Activated T-cell treated with anti-CD3 and anti-CD28 coated beads, Interleukin-2, amount 50 U/mL, for 24 hours (primary cell): ENCODE measurements around the gene CERT1.
"Not testable (repeated sequence)": the region's sequence is repeated elsewhere in the genome, so short reads cannot be mapped to it uniquely, and the experiment has no call there.

Experiments
- DNase-seq: peaks from one replicate; pipeline ENCODE4 v3.0.0-alpha.2; 2020
- H3K27ac Mint-ChIP-seq: 2 replicates; pipeline ENCODE4 v1.8.0; 2020; ENCODE audit warnings: mild to moderate bottlenecking, mixed read lengths
- H3K27me3 Mint-ChIP-seq: 2 replicates; pipeline ENCODE4 v1.8.0; 2020; ENCODE audit warnings: mixed read lengths
- H3K36me3 Mint-ChIP-seq: 2 replicates; pipeline ENCODE4 v1.8.0; 2020; ENCODE audit warnings: low read depth, mixed read lengths
- H3K4me1 Mint-ChIP-seq: 2 replicates; pipeline ENCODE4 v1.8.0; 2020; ENCODE audit warnings: low read depth, mixed read lengths
- H3K4me3 Mint-ChIP-seq: 2 replicates; pipeline ENCODE4 v1.8.0; 2020; ENCODE audit warnings: mild to moderate bottlenecking, moderate library complexity, mixed read lengths
- H3K9me3 Mint-ChIP-seq: 2 replicates; pipeline ENCODE4 v1.8.0; 2020; ENCODE audit warnings: mixed read lengths

CERT1 gene

DNA sequence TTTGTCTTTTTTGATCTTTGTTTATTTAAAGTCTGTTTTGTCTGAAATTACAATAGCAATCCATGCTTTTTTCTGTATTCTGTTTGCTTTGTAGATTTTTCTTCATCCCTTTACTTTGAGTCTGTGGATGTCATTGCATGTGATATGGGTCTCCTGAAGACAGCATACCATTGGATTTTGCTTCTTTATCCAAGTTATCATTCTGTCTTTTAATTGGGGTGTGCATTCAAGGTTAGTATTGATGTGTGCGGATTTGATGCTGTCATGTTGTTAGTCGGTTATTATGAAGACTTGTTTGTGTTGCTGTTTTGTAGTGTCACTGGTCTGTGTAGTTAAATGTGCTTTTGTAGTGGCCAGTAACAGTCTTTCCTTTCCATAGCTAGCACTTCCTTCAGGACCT lies 23.3 kb upstream of the CERT1 start:
- Mint-ChIP-seq H3K4me1 (peaks cover 30% of the 10 kb centered on the region), H3K27ac (no peak overlapping the region), H3K9me3 (peaks cover 18% of the 10 kb centered on the region), H3K4me3 (no peak overlapping the region), H3K36me3 (peaks cover 64% of the 10 kb centered on the region), H3K27me3 (no peaks in the 10 kb centered on the region)
- DNase-seq: no peak

DNA sequence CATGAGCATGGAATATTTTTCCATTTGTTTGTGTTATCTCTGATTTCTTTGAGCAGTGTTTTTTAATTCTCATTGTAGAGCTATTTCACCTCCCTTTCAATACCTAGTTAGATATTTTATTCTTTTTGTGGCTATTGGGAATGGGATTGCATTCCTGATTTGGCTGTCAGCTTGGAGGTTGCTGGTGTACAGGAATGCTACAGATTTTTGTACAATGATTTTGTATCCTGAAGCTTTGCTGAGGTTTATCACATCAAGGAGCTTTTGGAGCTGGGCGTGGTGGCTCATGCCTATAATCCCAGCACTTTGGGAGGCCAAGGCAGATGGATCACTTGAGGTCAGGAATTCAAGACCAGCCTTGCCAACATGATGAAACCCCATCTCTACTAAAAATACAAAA lies 22.3 kb upstream of the CERT1 start:
- Mint-ChIP-seq H3K9me3 (peaks cover 18% of the 10 kb centered on the region), H3K36me3 (peaks cover 63% of the 10 kb centered on the region), H3K4me1 (peaks cover 35% of the 10 kb centered on the region)
- not testable (repeated sequence) for H3K27ac Mint-ChIP-seq, DNase-seq, H3K4me3 Mint-ChIP-seq, H3K27me3 Mint-ChIP-seq

- Mint-ChIP-seq H3K27ac (no peak overlapping the region), H3K36me3 (peaks cover 65% of the 10 kb centered on the region), H3K9me3 (peaks cover 18% of the 10 kb centered on the region), H3K4me3 (no peak overlapping the region), H3K27me3 (no peaks in the 10 kb centered on the region), H3K4me1 (peaks cover 35% of the 10 kb centered on the region)
- no peak for DNase-seq
Observed at GRCh38 chr5:75532190-75532589, 20.8 kb upstream of the CERT1 start.

GRCh38 chr5:75529185-75529584 lies 17.8 kb upstream of the CERT1 start:
- no peak overlapping the region for H3K4me3 Mint-ChIP-seq
- no peak overlapping the region for H3K27ac Mint-ChIP-seq
- DNase-seq: no peak
- peaks cover 39% of the 10 kb centered on the region for H3K4me1 Mint-ChIP-seq
- H3K36me3 Mint-ChIP-seq: peaks cover 46% of the 10 kb centered on the region
- H3K9me3 Mint-ChIP-seq: peaks cover 9% of the 10 kb centered on the region
- no peaks in the 10 kb centered on the region for H3K27me3 Mint-ChIP-seq

DNA sequence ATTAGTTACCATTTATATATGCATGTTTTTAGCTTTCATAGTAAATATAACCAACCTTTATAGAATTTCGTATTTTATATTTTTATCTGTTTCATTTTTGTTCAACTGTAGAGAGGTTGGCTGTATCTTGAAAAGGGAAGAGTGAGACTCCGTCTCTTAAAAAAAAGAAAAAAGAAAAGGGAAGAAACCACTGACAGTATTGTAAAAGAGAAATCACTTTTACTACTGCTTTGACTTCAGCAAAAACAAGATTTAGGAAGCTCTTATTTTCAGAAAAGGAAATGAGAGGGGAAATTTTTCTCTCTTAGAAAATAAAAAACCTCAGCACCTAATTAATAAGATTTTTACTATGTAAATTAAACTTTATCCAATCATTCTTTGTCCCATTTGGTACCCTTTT lies 14.6 kb upstream of the CERT1 start:
- no peak for DNase-seq
- H3K9me3 Mint-ChIP-seq: peaks cover 10% of the 10 kb centered on the region
- H3K4me1 Mint-ChIP-seq: peaks cover 61% of the 10 kb centered on the region
- no peaks in the 10 kb centered on the region for H3K27me3 Mint-ChIP-seq
- H3K27ac Mint-ChIP-seq: peak overlapping the region; percentile 89
- H3K4me3 Mint-ChIP-seq: no peak overlapping the region
- peaks cover 39% of the 10 kb centered on the region for H3K36me3 Mint-ChIP-seq

- Mint-ChIP-seq H3K27me3 (no peaks in the 10 kb centered on the region), H3K4me1 (peaks cover 64% of the 10 kb centered on the region), H3K4me3 (no peak overlapping the region), H3K27ac (peak overlapping the region; percentile 89), H3K36me3 (peaks cover 46% of the 10 kb centered on the region), H3K9me3 (peaks cover 16% of the 10 kb centered on the region)
- no peak for DNase-seq
Observed at GRCh38 chr5:75525344-75525743, 13.9 kb upstream of the CERT1 start.

DNA sequence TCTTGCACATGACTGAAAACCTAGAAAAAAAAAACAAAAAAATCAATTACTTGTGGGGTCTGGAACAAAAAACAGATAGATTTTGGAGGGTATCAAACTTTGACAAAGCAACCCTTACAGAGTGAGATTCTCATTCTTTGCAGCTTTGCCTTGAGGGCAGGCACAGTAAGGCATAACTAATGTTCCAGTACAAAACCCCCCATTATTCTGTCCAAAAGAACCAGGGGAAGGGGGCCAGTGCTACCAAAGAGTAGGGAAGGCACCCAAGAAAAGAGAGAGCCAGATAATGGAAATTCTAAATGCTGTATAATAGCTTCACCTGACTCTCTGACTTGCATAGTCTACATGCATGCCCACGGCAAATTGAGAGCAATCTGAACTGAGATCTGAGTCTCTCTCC lies 13.2 kb upstream of the CERT1 start:
- peaks cover 51% of the 10 kb centered on the region for H3K36me3 Mint-ChIP-seq
- no peak for DNase-seq
- peaks cover 17% of the 10 kb centered on the region for H3K9me3 Mint-ChIP-seq
- peaks cover 66% of the 10 kb centered on the region for H3K4me1 Mint-ChIP-seq
- no peaks in the 10 kb centered on the region for H3K27me3 Mint-ChIP-seq
- H3K4me3 Mint-ChIP-seq: no peak overlapping the region
- peak overlapping the region; percentile 89 for H3K27ac Mint-ChIP-seq

GRCh38 chr5:75524071-75524470 lies 12.6 kb upstream of the CERT1 start:
- H3K27me3 Mint-ChIP-seq: no peaks in the 10 kb centered on the region
- H3K4me3 Mint-ChIP-seq: peak overlapping the region; percentile 52
- peaks cover 20% of the 10 kb centered on the region for H3K9me3 Mint-ChIP-seq
- peaks cover 54% of the 10 kb centered on the region for H3K36me3 Mint-ChIP-seq
- H3K4me1 Mint-ChIP-seq: peaks cover 69% of the 10 kb centered on the region
- peak overlapping the region; percentile 89 for H3K27ac Mint-ChIP-seq
- no peak for DNase-seq

DNA sequence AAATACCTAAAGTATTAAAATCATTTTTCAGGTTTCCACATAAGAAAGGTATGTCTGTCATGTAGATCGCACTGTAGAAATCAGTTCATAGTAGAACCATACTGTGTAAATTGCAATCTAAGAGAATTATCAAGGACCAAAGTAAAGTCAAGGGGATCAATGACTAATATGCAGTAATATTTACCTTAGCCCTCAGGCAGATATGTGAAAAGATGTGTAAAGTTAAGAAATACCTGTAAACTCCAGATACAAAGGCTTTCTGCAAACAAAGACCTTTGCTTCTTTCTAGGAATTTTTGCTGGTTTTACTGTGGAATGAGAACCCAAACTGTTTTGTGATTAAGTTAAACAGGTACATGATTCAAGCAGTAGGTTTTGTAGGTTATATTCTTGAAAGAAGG lies 11.8 kb upstream of the CERT1 start:
- Mint-ChIP-seq H3K4me3 (peak overlapping the region; percentile 52), H3K27ac (peak overlapping the region; percentile 89), H3K4me1 (peaks cover 71% of the 10 kb centered on the region), H3K36me3 (peaks cover 54% of the 10 kb centered on the region), H3K9me3 (peaks cover 20% of the 10 kb centered on the region), H3K27me3 (no peaks in the 10 kb centered on the region)
- no peak for DNase-seq

GRCh38 chr5:75522542-75522941 lies 11.1 kb upstream of the CERT1 start:
- Mint-ChIP-seq H3K36me3 (peaks cover 57% of the 10 kb centered on the region), H3K27ac (peak overlapping the region; percentile 90), H3K4me3 (no peak overlapping the region), H3K9me3 (peaks cover 20% of the 10 kb centered on the region), H3K27me3 (no peaks in the 10 kb centered on the region), H3K4me1 (peaks cover 78% of the 10 kb centered on the region)
- no peak for DNase-seq

DNA sequence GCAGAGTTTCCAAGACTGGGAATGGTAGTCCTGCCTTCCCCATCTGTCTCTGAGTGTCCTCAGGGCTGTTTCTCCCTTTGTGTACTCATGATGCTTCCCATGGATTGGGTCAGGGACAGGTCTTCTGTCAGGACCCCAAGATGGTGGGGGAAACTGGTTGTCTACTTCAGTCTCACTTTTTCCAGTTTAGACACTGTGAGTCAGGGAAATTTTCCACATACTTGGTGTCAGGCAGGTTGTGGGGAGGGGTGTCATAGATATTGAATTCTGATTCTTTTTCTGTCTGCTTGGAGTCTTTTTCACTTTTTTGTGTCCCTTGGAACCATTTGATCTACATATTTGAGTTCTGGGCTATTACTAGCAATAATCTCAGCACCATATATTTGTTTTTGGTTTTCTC lies 10.6 kb upstream of the CERT1 start:
- peaks cover 59% of the 10 kb centered on the region for H3K36me3 Mint-ChIP-seq
- peaks cover 81% of the 10 kb centered on the region for H3K4me1 Mint-ChIP-seq
- H3K9me3 Mint-ChIP-seq: peaks cover 20% of the 10 kb centered on the region
- H3K4me3 Mint-ChIP-seq: no peak overlapping the region
- peak overlapping the region; percentile 90 for H3K27ac Mint-ChIP-seq
- DNase-seq: no peak
- H3K27me3 Mint-ChIP-seq: no peaks in the 10 kb centered on the region

DNA sequence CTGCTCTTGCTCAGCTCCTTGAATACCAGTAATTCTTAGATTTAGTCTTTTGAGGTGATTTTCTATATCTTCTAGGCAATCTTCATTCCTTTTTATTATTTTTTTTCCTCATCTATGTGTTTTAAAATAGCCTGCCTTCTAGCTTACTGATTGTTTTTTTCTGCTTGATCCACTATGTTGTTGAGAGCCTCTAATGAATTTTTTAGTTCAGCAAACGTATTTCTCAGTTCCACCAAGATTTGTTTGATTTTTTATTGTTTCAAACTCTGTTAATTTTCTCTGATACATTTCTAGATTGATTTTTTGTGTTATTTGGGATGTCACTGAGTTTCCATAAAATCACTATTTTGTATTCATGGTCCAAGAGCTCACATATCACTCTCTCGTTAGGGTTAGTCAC lies 9.8 kb upstream of the CERT1 start:
- Mint-ChIP-seq H3K4me3 (no peak overlapping the region), H3K27ac (peak overlapping the region; percentile 90), H3K4me1 (peaks cover 81% of the 10 kb centered on the region), H3K36me3 (peaks cover 62% of the 10 kb centered on the region), H3K9me3 (peaks cover 20% of the 10 kb centered on the region), H3K27me3 (no peaks in the 10 kb centered on the region)
- no peak for DNase-seq

- Mint-ChIP-seq H3K4me1 (peaks cover 75% of the 10 kb centered on the region), H3K36me3 (peaks cover 66% of the 10 kb centered on the region), H3K9me3 (peaks cover 20% of the 10 kb centered on the region), H3K27me3 (no peaks in the 10 kb centered on the region), H3K27ac (no peak overlapping the region), H3K4me3 (no peak overlapping the region)
- no peak for DNase-seq
Observed at GRCh38 chr5:75519761-75520160, 8.3 kb upstream of the CERT1 start.

DNA sequence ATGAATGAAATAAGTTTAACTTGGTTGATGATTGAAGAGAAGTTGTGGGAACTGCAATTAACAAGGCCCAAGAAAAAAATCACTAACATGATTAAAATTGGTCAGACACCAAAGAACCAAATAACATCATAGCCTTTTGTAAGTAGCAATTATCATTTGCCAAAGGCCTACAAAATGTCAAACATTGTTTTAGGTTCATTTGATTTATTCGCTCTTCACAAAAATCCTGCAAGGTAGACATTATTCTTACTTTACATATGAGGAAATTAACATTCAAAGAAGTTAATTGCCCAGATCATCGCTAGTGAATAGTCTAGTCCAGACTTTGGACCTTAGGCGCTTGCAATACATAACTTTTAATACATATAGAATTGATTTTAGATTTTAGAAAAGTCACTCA lies 2.9 kb upstream of the CERT1 start:
- Mint-ChIP-seq H3K4me3 (no peak overlapping the region), H3K27ac (no peak overlapping the region), H3K9me3 (peaks cover under 1% of the 10 kb centered on the region), H3K36me3 (peaks cover 63% of the 10 kb centered on the region), H3K27me3 (no peaks in the 10 kb centered on the region), H3K4me1 (peaks cover 63% of the 10 kb centered on the region)
- no peak for DNase-seq

GRCh38 chr5:75513841-75514240 lies 2.4 kb upstream of the CERT1 start:
- Mint-ChIP-seq H3K27me3 (no peaks in the 10 kb centered on the region), H3K4me3 (peak overlapping the region; percentile 93), H3K9me3 (no peaks in the 10 kb centered on the region), H3K4me1 (peaks cover 62% of the 10 kb centered on the region), H3K36me3 (peaks cover 58% of the 10 kb centered on the region), H3K27ac (no peak overlapping the region)
- DNase-seq: no peak

DNA sequence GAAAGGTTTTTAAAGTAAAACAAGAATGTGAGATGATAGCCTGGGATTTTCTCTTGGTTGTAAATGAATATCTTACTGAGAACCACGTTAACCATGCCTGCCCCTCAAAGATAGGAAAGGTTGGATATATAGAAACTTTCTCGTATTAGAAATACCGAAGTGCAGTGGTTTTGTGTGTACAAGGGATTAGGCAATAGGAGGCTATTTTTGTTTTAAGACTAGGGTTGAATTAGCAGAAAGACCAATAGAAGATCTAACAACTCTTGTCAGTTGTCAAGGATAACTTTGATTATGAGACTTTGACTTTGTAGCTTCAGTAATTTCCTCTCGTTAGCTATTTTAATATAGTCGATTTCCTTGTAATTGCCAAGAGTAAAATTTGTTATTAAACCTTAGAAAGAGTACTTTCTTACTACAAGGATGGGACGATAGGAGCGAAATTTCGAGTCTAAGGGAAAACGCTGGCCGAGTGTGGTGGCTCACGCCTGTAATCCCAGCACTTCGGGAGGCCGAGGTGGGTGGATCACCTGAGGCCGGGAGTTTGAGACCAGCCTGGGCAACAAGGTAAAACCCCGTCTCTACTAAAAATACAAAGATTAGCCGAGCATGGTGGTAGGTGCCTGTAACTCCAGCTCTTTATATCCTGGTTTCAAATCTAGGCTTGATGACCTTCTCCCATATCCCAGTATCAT lies 1.1 kb upstream of the CERT1 start:
- Mint-ChIP-seq H3K27ac (peak overlapping the region; percentile 98), H3K4me1 (peaks cover 62% of the 10 kb centered on the region), H3K36me3 (peaks cover 47% of the 10 kb centered on the region), H3K27me3 (no peaks in the 10 kb centered on the region), H3K4me3 (peak overlapping the region; percentile 93), H3K9me3 (no peaks in the 10 kb centered on the region)
- no peak for DNase-seq
